IMR-90 (cell line): ENCODE results near the gene IL17F. TPM values are rescaled to one million over a fixed set of nuclear protein-coding genes. Genes with fewer than 3 reads are reported as not detected.

Source experiments
- ATAC-seq: fragments of 200-7000 bp; cut with Tn5 transposase; 2 replicates; pipeline ENCODE4 v1.9.1; 2020; ENCODE audit warnings: low read depth, mild to moderate bottlenecking, moderate library complexity
- BruUV-seq: library from RNA; stranded (reverse); fragments of 400-500 nt; replicated peaks from 2 replicates; lab custom pipeline; 2021; lab: Mats Ljungman, UMichigan
- CTCF ChIA-PET: fragments of 300-600 bp; formaldehyde crosslinking; extraction: SDS; loops from one replicate; lab custom pipeline; 2021; ENCODE audit warnings: antibody characterized with exemption; lab: Yijun Ruan, JAX
- POLR2A ChIA-PET: fragments of 300-600 bp; sonication (Branson Sonifier 250); formaldehyde crosslinking; loops from one replicate; lab custom pipeline; 2022; ENCODE audit warnings: antibody characterized with exemption; ENCODE audit not compliant: unreplicated experiment; lab: Charles Lee
- DNase-seq: peaks from one replicate; pipeline ENCODE4 v3.0.0; 2013
- H2AFZ ChIP-seq: replicated peaks from 2 replicates; pipeline ENCODE3; 2013; ENCODE audit warnings: low read length, mild to moderate bottlenecking; ENCODE audit not compliant: poor library complexity
- H2AK5ac ChIP-seq: 2 replicates; pipeline ENCODE4 v1.6.1; 2013; ENCODE audit warnings: low read depth, low read length, inconsistent platforms
- H2AK9ac ChIP-seq: replicated peaks from 2 replicates; pipeline ENCODE3; 2013; ENCODE audit warnings: mild to moderate bottlenecking, low read depth, low read length, moderate library complexity; ENCODE audit not compliant: poor library complexity
- H2BK120ac ChIP-seq: 2 replicates; pipeline ENCODE4 v1.6.1; 2013; ENCODE audit warnings: low read depth, low read length, inconsistent platforms
- H2BK15ac ChIP-seq: 3 replicates; pipeline ENCODE4 v1.6.1; 2013; ENCODE audit warnings: low read depth, low read length, inconsistent platforms
- H2BK20ac ChIP-seq: 2 replicates; pipeline ENCODE4 v1.6.1; 2013; ENCODE audit warnings: low read depth, mild to moderate bottlenecking, inconsistent platforms, low read length, moderate library complexity
- H2BK5ac ChIP-seq: 2 replicates; pipeline ENCODE4 v1.6.1; 2013; ENCODE audit warnings: mild to moderate bottlenecking, low read depth, low read length, inconsistent platforms; ENCODE audit not compliant: poor library complexity, severe bottlenecking
- H3K14ac ChIP-seq: replicated peaks from 2 replicates; pipeline ENCODE4 v1.6.1; 2013; ENCODE audit warnings: low read depth, low read length, inconsistent platforms
- H3K18ac ChIP-seq: 2 replicates; pipeline ENCODE4 v1.6.1; 2013; ENCODE audit warnings: low read depth, low read length, control low read depth
- H3K23ac ChIP-seq: 2 replicates; pipeline ENCODE4 v1.6.1; 2013; ENCODE audit warnings: low read depth, low read length, inconsistent platforms
- H3K27ac ChIP-seq: 2 replicates; pipeline ENCODE4 v1.5.1; 2013; ENCODE audit warnings: mild to moderate bottlenecking, control low read depth, low read length; ENCODE audit not compliant: insufficient read depth
- H3K27me3 ChIP-seq: 2 replicates; pipeline ENCODE4 v1.6.1; 2013; ENCODE audit warnings: low read length; ENCODE audit not compliant: control insufficient read depth, insufficient read depth
- H3K36me3 ChIP-seq: 2 replicates; pipeline ENCODE4 v1.6.1; 2013; ENCODE audit warnings: low read length, mixed read lengths; ENCODE audit not compliant: control insufficient read depth, insufficient read depth
- H3K4ac ChIP-seq: 2 replicates; pipeline ENCODE4 v1.6.1; 2013; ENCODE audit warnings: low read depth, low read length, inconsistent platforms
- H3K4me1 ChIP-seq: 2 replicates; pipeline ENCODE4 v1.6.1; 2013; ENCODE audit warnings: low read length, mixed read lengths; ENCODE audit not compliant: control insufficient read depth, insufficient read depth
- H3K4me2 ChIP-seq: 2 replicates; pipeline ENCODE4 v1.6.1; 2013; ENCODE audit warnings: low read depth, mild to moderate bottlenecking, control low read depth, low read length, moderate library complexity
- H3K4me3 ChIP-seq: 2 replicates; pipeline ENCODE4 v1.5.1; 2013; ENCODE audit warnings: low read depth, mild to moderate bottlenecking, control low read depth, low read length, moderate library complexity; ENCODE audit not compliant: insufficient read depth
- H3K56ac ChIP-seq: 2 replicates; pipeline ENCODE4 v1.6.1; 2013; ENCODE audit warnings: low read length, inconsistent platforms; ENCODE audit not compliant: insufficient read depth; ENCODE audit errors: extremely low read depth
- H3K79me1 ChIP-seq, 2 experiments: 2 replicates each; pipeline ENCODE4 v1.6.1; 2013; ENCODE audit warnings: low read length in 2 of 2, inconsistent platforms in 1 of 2, low read depth in 1 of 2
- H3K9ac ChIP-seq: 2 replicates; pipeline ENCODE4 v1.6.1; 2013; ENCODE audit warnings: low read depth, low read length, control low read depth
- H3K9me1 ChIP-seq: 2 replicates; pipeline ENCODE4 v1.6.1; 2013; ENCODE audit warnings: low read length, inconsistent platforms; ENCODE audit not compliant: insufficient read depth
- H3K9me3 ChIP-seq: 2 replicates; pipeline ENCODE4 v1.6.1; 2013; ENCODE audit warnings: low read length; ENCODE audit not compliant: control insufficient read depth, insufficient read depth
- H4K20me1 ChIP-seq: 2 replicates; pipeline ENCODE4 v1.6.1; 2013; ENCODE audit warnings: low read length, inconsistent platforms; ENCODE audit not compliant: insufficient read depth
- H4K5ac ChIP-seq: 2 replicates; pipeline ENCODE4 v1.6.1; 2013; ENCODE audit warnings: mild to moderate bottlenecking, low read depth, low read length, control low read depth
- H4K8ac ChIP-seq, 2 experiments: 2 replicates each; pipeline ENCODE4 v1.6.1; 2013; ENCODE audit warnings: low read depth in 2 of 2, low read length in 2 of 2, control low read depth in 1 of 2, inconsistent platforms in 1 of 2
- H4K91ac ChIP-seq: 2 replicates; pipeline ENCODE4 v1.6.1; 2013; ENCODE audit warnings: low read depth, low read length, inconsistent platforms; ENCODE audit not compliant: insufficient read depth
- CHD1 ChIP-seq: IDR thresholded peaks from 2 replicates; pipeline ENCODE4 v1.6.1; 2012; ENCODE audit warnings: low read depth, low read length, improper control_type of control experiment
- CTCF ChIP-seq: conservative IDR thresholded peaks from 2 replicates; pipeline ENCODE4 v1.5.1; 2012; ENCODE audit warnings: mild to moderate bottlenecking, low read depth, low read length, improper control_type of control experiment
- FOS ChIP-seq: fragments of 150-350 bp; IDR thresholded peaks from 2 replicates; pipeline ENCODE4 v1.6.1; 2016; ENCODE audit warnings: low read depth, low read length
- MAZ ChIP-seq: IDR thresholded peaks from 2 replicates; pipeline ENCODE4 v1.6.1; 2012; ENCODE audit warnings: low read depth, mild to moderate bottlenecking, low read length, improper control_type of control experiment, moderate library complexity, borderline replicate concordance
- MXI1 ChIP-seq: IDR thresholded peaks from 2 replicates; pipeline ENCODE4 v1.6.1; 2012; ENCODE audit warnings: low read depth, mild to moderate bottlenecking, low read length, moderate library complexity, borderline replicate concordance
- POLR2A ChIP-seq: IDR thresholded peaks from 2 replicates; pipeline ENCODE4 v1.6.1; 2012; ENCODE audit warnings: mild to moderate bottlenecking, low read depth, low read length
- RAD21 ChIP-seq: IDR thresholded peaks from 2 replicates; pipeline ENCODE4 v1.6.1; 2012; ENCODE audit warnings: low read length, improper control_type of control experiment
- RCOR1 ChIP-seq: IDR thresholded peaks from 2 replicates; pipeline ENCODE4 v1.6.1; 2012; ENCODE audit warnings: mild to moderate bottlenecking, low read length, improper control_type of control experiment; ENCODE audit not compliant: insufficient replicate concordance
- RFX5 ChIP-seq: IDR thresholded peaks from 2 replicates; pipeline ENCODE4 v1.8.0; 2012; ENCODE audit warnings: low read depth, mild to moderate bottlenecking, low read length, moderate library complexity
- SMC3 ChIP-seq: fragments of 150-350 bp; IDR thresholded peaks from 2 replicates; pipeline ENCODE4 v1.6.1; 2016; ENCODE audit warnings: low read depth, mild to moderate bottlenecking, antibody characterized with exemption, low read length, moderate library complexity
- WGBS, 2 experiments: methylation state at CpG; one replicate each; pipeline versions ENCODE4 v1.1.5 to v1.1.7; 2013; ENCODE audit warnings: missing lambda C conversion rate in 2 of 2; ENCODE audit not compliant: insufficient read length in 1 of 2; ENCODE audit errors: extremely low coverage in 2 of 2; 5-methylcytosine and 5-hydroxymethylcytosine counted together
- dilution Hi-C: fragments of 300-500 bp; cut with HindIII; formaldehyde crosslinking; loops from one replicate; pipeline ENCODE4 v1.14.3; 2018; ENCODE audit warnings: low sequenced_read_pairs; ENCODE audit not compliant: unreplicated experiment
- in situ Hi-C: fragments of 300-500 bp; cut with MboI; formaldehyde crosslinking; loops from 3 replicates; pipeline ENCODE4 v1.14.3; 2019; ENCODE audit warnings: low sequenced_read_pairs, inconsistent platforms, mixed read lengths
- intact Hi-C: fragments of 100-400 bp; cut with micrococcal nuclease; formaldehyde crosslinking; loops from 2 replicates; pipeline ENCODE4 v1.10.0; 2022
- polyA plus RNA-seq, 3 experiments: library from polyadenylated mRNA; depleted of rRNA; stranded (reverse); fragments of >200 nt; gene quantifications; 2 replicates each; pipeline ENCODE4 v1.2.3, GENCODE V29; 2012; ENCODE audit warnings: low replicate concordance in 1 of 3
- total RNA-seq: library from RNA; depleted of rRNA; stranded (reverse); fragments of >200 nt; gene quantifications from 2 replicates; pipeline ENCODE4 v1.2.3, GENCODE V29; 2012
- TF ChIP-seq, protein P1 (sequence below): fragments of 150-350 bp; IDR thresholded peaks from 2 replicates; pipeline ENCODE4 v1.6.1; 2016; ENCODE audit warnings: low read depth, mild to moderate bottlenecking, low read length, moderate library complexity, borderline replicate concordance
- TF ChIP-seq, protein P2 (sequence below): fragments of 150-350 bp; IDR thresholded peaks from 2 replicates; pipeline ENCODE4 v1.6.1; 2017; ENCODE audit warnings: mild to moderate bottlenecking, antibody characterized with exemption, low read length, low read depth

The IL17F gene
- total and polyA plus RNA-seq, 2 of the 4 experiments (the other 2 are of a cell fraction) = not detected

- ChIA-PET POLR2A (no interaction called here), CTCF (interaction anchor here (0.6 kb wide), 2 partner anchors 16 to 746 kb away, joined by 4 read pairs; no protein-coding TSS in a partner anchor)
- Histone ChIP-seq H2AFZ (peak overlapping the region; percentile 7), H3K9ac (peak overlapping the region; percentile 8), H3K23ac (peak overlapping the region; percentile 46; the same call in 1 of the 2 replicates), H3K18ac (peak overlapping the region; percentile 81), H2BK120ac (peak overlapping the region; percentile 77), H3K56ac (peak overlapping the region; percentile 16; the same call in 1 of the 2 replicates), H2BK20ac (peak overlapping the region; percentile 85), H3K14ac (peak overlapping the region; percentile 34; the same call in 1 of the 2 replicates), H4K5ac (peak overlapping the region; percentile 73; the same call in 1 of the 2 replicates), H2AK5ac (peak overlapping the region; percentile 52), H3K36me3 (peaks cover 5% of the 10 kb centered on the region), H3K9me1 (peaks cover 8% of the 10 kb centered on the region), H2BK5ac (peak overlapping the region; percentile 5), H4K8ac (peak overlapping the region; percentile 25; a peak in 1 of 4 replicates), H3K4me1 (peaks cover 13% of the 10 kb centered on the region; the same call in 1 of the 2 replicates), H2BK15ac (peak overlapping the region; percentile 67; the same call in 1 of the 3 replicates), H3K27me3 (peaks cover 2% of the 10 kb centered on the region), H3K4me2 (peak overlapping the region; percentile 75), H2AK9ac (no peak overlapping the region), H3K9me3 (no peaks in the 10 kb centered on the region; the same call in 1 of the 2 replicates), H3K4ac (peak overlapping the region; percentile 83), H3K27ac (peak overlapping the region; percentile 32), H3K4me3 (no peak overlapping the region), H3K79me1 (no peaks in the 10 kb centered on the region), H4K20me1 (peaks cover 6% of the 10 kb centered on the region), H4K91ac (peak overlapping the region; percentile 81; the same call in 1 of the 2 replicates)
- no CpG with 5 or more reads among the region's 3 CpGs for WGBS, 2 experiments
- in situ Hi-C loops (loop anchor here (5.0 kb wide), 1 partner anchor 98 kb away; no protein-coding TSS in a partner anchor), dilution Hi-C loops (no loop called here), intact Hi-C loops (no loop called here)
- DNase-seq = no peak
- TF ChIP-seq RCOR1 = no peak
- no peak for TF ChIP-seq CTCF
- TF ChIP-seq MAZ = no peak
- TF ChIP-seq, protein P1, sequence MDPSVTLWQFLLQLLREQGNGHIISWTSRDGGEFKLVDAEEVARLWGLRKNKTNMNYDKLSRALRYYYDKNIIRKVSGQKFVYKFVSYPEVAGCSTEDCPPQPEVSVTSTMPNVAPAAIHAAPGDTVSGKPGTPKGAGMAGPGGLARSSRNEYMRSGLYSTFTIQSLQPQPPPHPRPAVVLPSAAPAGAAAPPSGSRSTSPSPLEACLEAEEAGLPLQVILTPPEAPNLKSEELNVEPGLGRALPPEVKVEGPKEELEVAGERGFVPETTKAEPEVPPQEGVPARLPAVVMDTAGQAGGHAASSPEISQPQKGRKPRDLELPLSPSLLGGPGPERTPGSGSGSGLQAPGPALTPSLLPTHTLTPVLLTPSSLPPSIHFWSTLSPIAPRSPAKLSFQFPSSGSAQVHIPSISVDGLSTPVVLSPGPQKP = no peak
- no peak for TF ChIP-seq MXI1
- no peak for TF ChIP-seq CHD1
- no peak for TF ChIP-seq POLR2A
- TF ChIP-seq RFX5 = no peak
- TF ChIP-seq RAD21 = no peak
- TF ChIP-seq, protein P2, sequence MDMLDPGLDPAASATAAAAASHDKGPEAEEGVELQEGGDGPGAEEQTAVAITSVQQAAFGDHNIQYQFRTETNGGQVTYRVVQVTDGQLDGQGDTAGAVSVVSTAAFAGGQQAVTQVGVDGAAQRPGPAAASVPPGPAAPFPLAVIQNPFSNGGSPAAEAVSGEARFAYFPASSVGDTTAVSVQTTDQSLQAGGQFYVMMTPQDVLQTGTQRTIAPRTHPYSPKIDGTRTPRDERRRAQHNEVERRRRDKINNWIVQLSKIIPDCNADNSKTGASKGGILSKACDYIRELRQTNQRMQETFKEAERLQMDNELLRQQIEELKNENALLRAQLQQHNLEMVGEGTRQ = no peak
- TF ChIP-seq FOS = no peak
- no peak for TF ChIP-seq SMC3
- no peak for ATAC-seq
- BruUV-seq = no TSS peak
Observed at GRCh38 chr6:52260634-52261033, 16.3 kb upstream of the IL17F start.
